D721Med (cell line): Measurements from ENCODE around the gene SARS1.

Source experiments
- DNase-seq: peaks from one replicate; pipeline ENCODE4 v3.0.0; 2011; ENCODE audit warnings: low spot score; ENCODE audit not compliant: insufficient read length
- FAIRE-seq: peaks from 2 replicates; lab custom pipeline; 2011; peaks lifted over from hg19 to GRCh38; lab: Jason Lieb, UNC
- TF ChIP-seq, protein P1 (sequence below): IDR thresholded peaks from 2 replicates; pipeline ENCODE4 v1.5.1; 2012; ENCODE audit warnings: mild to moderate bottlenecking, control low read depth; ENCODE audit not compliant: insufficient read depth; ENCODE audit errors: missing control alignments

SARS1 gene

DNA sequence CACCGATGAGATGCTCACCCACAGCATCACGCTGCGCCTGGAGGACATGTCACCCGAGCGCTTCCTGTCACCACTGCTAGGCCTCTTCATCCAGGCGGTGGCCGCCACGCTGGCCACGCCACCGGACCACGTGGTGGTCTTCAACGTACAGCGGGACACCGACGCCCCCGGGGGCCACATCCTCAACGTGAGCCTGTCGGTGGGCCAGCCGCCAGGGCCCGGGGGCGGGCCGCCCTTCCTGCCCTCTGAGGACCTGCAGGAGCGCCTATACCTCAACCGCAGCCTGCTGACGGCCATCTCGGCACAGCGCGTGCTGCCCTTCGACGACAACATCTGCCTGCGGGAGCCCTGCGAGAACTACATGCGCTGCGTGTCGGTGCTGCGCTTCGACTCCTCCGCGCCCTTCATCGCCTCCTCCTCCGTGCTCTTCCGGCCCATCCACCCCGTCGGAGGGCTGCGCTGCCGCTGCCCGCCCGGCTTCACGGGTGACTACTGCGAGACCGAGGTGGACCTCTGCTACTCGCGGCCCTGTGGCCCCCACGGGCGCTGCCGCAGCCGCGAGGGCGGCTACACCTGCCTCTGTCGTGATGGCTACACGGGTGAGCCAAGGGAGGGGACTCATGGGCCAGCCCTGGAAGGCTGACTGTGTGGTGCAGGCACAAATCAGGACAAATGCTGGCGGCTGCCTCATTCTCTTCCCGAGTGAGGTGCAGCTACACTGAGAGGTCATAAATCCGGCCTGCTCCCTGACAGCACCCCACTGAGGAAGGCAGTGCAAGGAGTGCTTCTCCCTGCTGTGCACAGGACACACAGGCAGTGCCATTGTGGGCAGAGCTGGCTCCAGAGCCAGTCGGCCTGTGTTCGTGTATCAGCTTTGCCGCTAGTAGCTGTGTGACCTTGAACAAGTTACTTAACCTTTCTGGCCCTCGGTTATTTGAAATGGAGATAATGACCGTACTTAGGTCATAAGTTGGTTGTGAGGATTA, 45.1 kb downstream of the SARS1 start:
- DNase-seq, result no peak
- TF ChIP-seq, protein P1, sequence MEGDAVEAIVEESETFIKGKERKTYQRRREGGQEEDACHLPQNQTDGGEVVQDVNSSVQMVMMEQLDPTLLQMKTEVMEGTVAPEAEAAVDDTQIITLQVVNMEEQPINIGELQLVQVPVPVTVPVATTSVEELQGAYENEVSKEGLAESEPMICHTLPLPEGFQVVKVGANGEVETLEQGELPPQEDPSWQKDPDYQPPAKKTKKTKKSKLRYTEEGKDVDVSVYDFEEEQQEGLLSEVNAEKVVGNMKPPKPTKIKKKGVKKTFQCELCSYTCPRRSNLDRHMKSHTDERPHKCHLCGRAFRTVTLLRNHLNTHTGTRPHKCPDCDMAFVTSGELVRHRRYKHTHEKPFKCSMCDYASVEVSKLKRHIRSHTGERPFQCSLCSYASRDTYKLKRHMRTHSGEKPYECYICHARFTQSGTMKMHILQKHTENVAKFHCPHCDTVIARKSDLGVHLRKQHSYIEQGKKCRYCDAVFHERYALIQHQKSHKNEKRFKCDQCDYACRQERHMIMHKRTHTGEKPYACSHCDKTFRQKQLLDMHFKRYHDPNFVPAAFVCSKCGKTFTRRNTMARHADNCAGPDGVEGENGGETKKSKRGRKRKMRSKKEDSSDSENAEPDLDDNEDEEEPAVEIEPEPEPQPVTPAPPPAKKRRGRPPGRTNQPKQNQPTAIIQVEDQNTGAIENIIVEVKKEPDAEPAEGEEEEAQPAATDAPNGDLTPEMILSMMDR, result no peak
- FAIRE-seq, result no peak

DNA sequence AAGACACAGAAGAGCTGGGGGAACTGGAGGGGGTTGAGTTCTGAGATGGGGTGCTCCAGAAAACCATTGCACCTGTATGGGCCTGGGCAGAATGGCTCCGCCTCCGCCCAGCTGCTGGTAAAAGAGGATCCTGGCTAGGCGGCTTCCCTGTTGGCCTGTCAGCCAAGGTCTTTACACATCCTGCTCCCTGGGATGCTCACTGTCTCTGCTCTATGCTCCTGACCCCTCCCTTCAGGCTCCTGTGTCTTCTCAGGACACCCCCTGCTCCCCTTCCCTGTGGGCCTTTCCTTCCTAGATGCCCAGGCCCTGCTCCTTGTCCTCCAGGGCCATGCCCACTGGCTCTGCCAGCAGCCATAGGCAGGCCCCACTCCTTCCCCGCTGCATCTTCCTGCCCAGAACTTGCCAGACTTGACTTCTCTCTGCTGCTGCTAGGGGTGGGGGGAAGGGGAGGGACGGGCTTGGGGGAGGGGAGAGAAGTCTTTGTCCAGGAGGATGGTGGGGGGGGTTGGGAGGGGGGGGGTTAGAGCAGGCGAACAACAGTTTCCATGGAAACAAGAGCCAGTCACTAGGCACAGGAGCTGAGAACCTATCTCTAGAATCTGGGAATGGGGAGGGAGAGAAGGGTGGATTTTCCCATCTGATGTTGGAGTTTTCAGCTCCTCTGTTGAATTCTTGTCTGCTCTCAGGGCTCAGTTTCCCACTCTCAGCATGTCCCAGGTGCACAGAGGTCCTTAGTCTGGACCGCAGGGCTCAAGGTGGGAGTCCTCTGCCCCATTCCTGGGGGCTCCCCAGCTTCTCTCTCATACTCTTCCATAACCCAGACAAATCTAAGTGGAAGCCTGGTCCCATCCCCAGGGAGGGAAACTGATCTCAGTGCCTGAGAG, 46.2 kb downstream of the SARS1 start:
- DNase-seq (no peak), FAIRE-seq (no peak)
- TF ChIP-seq, protein P1, result no peak

DNA sequence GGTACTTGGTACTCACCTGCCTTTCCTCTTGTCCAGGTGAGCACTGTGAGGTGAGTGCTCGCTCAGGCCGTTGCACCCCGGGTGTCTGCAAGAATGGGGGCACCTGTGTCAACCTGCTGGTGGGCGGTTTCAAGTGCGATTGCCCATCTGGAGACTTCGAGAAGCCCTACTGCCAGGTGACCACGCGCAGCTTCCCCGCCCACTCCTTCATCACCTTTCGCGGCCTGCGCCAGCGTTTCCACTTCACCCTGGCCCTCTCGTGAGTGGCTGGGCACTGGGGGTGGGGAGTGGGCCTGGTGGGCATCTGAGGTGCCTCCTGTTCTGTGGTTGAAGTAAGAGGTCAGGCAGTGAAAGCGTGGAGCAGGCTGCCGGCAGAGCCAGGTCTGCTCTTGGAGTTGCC, 47.3 kb downstream of the SARS1 start:
- FAIRE-seq (no peak), DNase-seq (no peak)
- TF ChIP-seq, protein P1, result no peak

DNA sequence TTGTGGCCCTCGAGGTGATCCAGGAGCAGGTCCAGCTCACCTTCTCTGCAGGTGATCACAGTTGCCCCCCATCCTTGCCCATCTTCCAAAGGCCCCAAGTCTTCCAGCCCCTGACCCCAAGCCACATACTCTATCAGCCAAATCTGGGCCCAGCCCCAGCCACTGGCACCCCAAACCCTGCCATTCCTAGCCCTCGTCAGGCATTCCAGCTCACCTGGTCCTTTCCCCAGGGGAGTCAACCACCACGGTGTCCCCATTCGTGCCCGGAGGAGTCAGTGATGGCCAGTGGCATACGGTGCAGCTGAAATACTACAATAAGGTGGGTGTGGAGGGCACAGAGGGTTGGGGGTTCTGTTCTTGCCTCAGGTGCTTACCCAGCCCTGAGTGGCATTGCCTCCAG, 47.9 kb downstream of the SARS1 start:
- TF ChIP-seq, protein P1, result no peak
- FAIRE-seq (no peak), DNase-seq (no peak)

DNA sequence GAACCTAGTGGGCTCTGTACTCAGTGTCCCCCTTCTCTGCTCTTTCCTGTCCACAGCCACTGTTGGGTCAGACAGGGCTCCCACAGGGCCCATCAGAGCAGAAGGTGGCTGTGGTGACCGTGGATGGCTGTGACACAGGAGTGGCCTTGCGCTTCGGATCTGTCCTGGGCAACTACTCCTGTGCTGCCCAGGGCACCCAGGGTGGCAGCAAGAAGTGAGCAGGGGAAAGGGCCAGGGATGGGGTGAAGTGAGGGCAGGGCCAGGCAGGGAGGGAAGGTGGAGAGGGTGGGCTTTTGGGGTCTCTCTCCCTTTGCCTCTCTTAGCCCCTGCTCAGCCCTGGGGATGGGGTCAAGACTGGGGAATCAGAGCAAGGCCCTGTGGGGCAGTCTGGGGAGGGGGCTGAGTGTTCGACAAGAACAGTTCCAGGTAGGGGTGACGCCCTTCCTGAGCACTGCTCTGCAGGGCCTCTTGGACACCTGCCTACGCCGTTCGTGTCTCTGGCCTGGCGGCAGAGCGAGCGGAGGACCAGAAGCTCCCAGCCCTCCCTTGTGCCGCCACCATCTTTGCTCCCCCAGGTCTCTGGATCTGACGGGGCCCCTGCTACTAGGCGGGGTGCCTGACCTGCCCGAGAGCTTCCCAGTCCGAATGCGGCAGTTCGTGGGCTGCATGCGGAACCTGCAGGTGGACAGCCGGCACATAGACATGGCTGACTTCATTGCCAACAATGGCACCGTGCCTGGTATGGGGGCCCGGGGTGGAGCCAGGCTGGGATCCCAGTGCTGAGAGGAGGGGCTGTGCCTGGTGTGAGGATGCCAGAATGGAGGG, 48.7 kb downstream of the SARS1 start:
- FAIRE-seq (no peak), DNase-seq (no peak)
- TF ChIP-seq, protein P1, result no peak

DNA sequence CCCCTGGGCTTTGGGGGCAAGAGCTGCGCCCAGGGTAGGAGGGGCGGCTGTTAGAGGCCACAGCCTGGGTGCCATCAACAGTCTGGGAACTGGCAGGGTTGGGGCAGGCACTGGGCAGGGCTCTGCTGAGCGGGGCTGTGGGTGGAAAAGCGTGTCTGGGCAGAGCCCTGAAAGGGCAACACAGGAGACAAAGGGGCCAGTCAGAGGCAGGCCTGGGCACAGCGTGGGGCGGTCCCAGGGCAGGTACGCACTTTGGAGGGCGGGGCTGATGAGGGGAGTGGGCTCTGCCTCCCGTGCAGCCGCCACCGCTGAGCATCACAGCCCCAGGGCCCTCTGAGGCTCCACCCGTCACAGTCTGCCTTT, 49.5 kb downstream of the SARS1 start:
- FAIRE-seq, result no peak

More for the DNA sequence above, 49.5 kb downstream of the SARS1 start:
- TF ChIP-seq, protein P1, result no peak
- no peak for DNase-seq
